NB4 (cell line): Measurements from ENCODE around the gene PVR.

Source experiments
- DNase-seq: peaks from one replicate; pipeline ENCODE4 v3.0.0; 2010; ENCODE audit warnings: low read depth
- H3K4me3 ChIP-seq: one replicate; pipeline ENCODE4 v1.5.1; 2011; ENCODE audit warnings: mild to moderate bottlenecking, low read depth, low read length, moderate library complexity
- CTCF ChIP-seq: IDR thresholded peaks from one replicate; pipeline ENCODE4 v1.5.1; 2012; ENCODE audit warnings: low read depth, low read length
- MAX ChIP-seq: IDR thresholded peaks from 2 replicates; pipeline ENCODE4 v1.6.1; 2011; ENCODE audit warnings: low read depth, low read length
- MYC ChIP-seq: IDR thresholded peaks from 2 replicates; pipeline ENCODE4 v1.6.1; 2011; ENCODE audit warnings: low read depth, low read length
- POLR2A ChIP-seq: IDR thresholded peaks from 2 replicates; pipeline ENCODE4 v1.6.1; 2011; ENCODE audit warnings: mild to moderate bottlenecking; ENCODE audit not compliant: insufficient read length; ENCODE audit errors: extremely low read depth

The PVR gene

DNA sequence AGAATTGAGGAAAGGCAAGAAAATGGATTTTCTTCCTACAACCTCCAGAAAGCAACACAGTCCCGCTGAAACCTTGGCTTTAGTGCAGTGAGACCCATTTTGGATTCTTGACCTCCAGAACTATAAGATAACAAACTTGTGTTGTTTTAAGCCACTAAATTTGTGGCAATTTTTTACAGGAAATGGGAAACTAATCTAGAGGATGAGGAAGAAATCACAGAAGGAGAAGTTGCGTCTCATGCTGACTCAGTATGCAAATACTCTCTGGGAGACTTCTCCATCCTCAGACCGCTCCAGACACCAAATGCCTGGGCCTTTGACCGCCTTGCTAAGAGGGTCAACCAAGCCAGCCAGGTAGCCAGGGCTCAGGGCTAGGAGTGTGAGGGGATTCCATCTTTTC, 42.2 kb downstream of the PVR start:
- TF ChIP-seq MYC (no peak), MAX (no peak), POLR2A (no peak), CTCF (no peak)
- DNase-seq = no peak
- no peak overlapping the region for H3K4me3 ChIP-seq

DNA sequence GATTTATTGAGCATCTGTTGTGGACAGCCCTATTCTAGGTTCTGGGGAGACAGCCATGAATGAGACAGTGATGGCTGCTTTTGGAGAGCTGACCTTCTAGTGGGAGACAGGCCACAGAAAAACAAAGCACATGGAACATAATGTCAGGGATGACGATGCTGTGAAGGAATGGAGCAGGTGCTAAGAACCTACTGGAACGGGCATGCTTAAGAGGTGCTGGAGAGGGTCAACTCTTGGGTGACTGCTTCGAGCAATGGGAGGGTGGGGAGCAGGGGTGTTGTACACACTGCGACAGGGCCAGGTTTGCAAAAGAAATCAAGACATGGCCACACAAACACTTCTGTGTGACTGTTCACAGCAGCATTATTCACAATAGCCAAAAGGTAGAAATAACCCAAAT, 43.2 kb downstream of the PVR start:
- no peak overlapping the region for H3K4me3 ChIP-seq
- no peak for DNase-seq
- TF ChIP-seq CTCF = no peak
- no peak for TF ChIP-seq MYC
- TF ChIP-seq POLR2A = no peak
- TF ChIP-seq MAX = no peak

DNA sequence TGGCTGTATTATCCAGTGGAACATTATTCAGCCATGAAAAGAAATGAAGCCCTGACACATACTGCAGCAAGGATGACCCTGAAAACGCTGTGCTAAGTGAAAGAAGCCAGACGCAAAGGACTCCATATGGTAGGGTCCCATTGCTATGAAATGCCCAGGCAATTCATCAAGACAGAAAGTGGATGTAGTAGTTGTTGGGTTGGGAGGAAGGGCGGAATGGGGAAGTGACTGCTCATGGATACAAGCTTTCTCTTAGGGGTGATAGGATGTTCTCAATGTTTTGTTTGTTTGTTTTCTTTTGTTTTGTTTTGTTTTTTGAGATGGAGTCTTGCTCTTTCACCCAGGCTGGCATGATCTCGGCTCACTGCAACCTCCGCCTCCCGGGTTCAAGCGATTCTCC, 44.2 kb downstream of the PVR start:
- no peak for DNase-seq
- no peak overlapping the region for H3K4me3 ChIP-seq
- TF ChIP-seq CTCF = no peak
- TF ChIP-seq POLR2A = no peak
- no peak for TF ChIP-seq MAX
- TF ChIP-seq MYC = no peak

GRCh38 chr19:44689290-44690130, 45.8 kb downstream of the PVR start:
- peak; percentile 73 for DNase-seq

GRCh38 chr19:44690131-44690440, 46.4 kb downstream of the PVR start:
- TF ChIP-seq POLR2A (no peak), MAX (no peak), MYC (no peak), CTCF (no peak)
- no peak for DNase-seq
- H3K4me3 ChIP-seq = no peak overlapping the region

More at GRCh38 chr19:44689290-44690130, 45.8 kb downstream of the PVR start:
- TF ChIP-seq CTCF (peak; percentile 76), MYC (no peak), POLR2A (no peak), MAX (no peak)
- no peak overlapping the region for H3K4me3 ChIP-seq
